H4 (cell line): ENCODE results near the gene INSC. TPM values are rescaled to one million over a fixed set of nuclear protein-coding genes. Genes with fewer than 3 reads are reported as not detected.

Experiments used
- DNase-seq: peaks from one replicate; pipeline ENCODE4 v3.0.0-alpha.2; 2015; ENCODE audit warnings: low spot score
- total RNA-seq: library from RNA; depleted of rRNA; stranded (reverse); fragments of >200 nt; shearing (Covaris generic); gene quantifications from 2 replicates; pipeline ENCODE4 v1.2.3, GENCODE V29; 2014

Gene INSC
- total RNA-seq, 1 experiment from 2014 or later, result not detected

- DNase-seq, result no peak
Observed at GRCh38 chr11:15146271-15147003, 31.7 kb downstream of the INSC start.

DNA sequence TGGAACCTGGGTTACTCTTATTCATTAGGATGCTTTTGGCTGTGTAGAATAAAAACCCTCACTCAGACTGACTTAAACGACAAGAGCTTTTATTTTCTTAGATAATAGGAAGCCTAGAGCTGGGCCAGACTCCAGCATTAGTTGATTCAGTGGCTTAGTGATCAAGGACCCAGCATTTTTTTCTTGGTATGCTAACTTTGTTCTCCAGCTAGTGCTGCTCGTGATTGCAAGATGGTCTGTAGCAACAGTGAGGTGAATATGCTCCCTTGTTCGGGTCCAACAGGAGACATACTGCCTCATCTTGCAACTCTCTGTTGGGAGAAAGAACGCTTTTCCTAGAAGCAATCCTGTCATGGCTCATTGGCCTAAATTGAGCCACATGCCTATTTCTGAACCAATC lies 33.4 kb downstream of the INSC start:
- DNase-seq, result no peak

DNA sequence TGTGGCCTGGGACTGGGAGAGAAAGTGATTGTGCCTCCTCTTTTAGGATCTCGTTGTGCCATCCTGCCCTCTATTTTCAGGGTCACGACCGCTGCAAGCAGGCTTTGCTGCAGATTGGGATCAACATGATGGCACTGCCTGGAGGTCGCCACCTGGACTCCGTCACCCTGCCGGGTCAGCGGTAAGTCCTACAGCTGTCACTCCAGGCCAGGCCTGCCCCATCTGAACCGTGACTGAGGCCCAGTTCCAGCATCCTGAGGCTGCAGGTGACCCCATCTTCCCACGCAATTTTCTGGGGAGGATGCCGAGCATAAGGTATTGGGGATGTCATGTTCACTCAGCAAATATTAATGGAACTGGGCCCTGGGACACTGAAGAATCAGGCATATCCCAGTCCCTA lies 34.3 kb downstream of the INSC start:
- no peak for DNase-seq

GRCh38 chr11:15150507-15150906 lies 35.8 kb downstream of the INSC start:
- no peak for DNase-seq

GRCh38 chr11:15153231-15153630 lies 38.5 kb downstream of the INSC start:
- DNase-seq, result no peak

DNA sequence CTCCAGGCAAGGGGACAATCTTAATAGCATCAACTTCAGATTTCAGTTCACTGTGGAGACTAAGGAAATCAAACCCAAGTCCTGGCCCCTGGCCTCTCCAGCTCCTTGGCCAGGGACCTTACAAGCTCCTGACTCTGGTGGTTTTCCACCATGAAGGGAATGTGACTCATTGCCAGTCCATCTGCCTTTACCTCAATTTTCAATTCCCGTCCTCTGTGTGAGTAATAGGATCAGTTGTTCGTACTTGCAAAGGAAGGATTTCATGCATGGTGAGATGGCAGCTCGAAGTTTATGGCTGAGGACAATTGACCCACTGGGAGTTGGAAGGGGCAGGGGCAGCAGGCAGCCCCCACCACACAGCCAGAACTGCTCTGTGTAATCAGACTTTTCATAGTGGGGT lies 42.5 kb downstream of the INSC start:
- DNase-seq, result peak; percentile 45

DNA sequence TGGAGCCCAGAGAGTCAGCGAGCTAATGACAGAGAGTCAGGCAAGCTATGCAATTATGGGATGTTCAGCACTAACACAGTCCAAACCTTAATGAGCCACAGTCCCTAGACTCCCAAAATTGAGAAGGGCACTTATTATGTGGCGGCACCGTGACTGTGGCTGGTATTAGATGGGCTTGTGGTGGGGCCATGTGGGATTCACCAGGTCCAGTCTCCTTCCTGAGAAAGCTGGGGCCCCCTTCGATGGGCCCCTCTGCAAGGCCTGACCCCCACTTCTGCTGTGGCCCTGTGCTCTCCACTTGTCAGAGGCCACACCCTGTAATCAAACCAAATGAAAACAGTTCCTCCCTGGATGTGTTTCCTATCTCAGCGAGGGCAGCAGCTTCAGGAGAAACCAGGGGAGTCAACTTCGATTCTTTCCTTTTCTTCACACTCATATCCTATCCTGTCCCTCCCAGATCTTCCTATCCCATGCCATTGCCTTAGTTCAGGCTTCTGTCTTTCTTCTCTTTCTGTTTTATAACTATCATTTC lies 42.9 kb downstream of the INSC start:
- no peak for DNase-seq

DNA sequence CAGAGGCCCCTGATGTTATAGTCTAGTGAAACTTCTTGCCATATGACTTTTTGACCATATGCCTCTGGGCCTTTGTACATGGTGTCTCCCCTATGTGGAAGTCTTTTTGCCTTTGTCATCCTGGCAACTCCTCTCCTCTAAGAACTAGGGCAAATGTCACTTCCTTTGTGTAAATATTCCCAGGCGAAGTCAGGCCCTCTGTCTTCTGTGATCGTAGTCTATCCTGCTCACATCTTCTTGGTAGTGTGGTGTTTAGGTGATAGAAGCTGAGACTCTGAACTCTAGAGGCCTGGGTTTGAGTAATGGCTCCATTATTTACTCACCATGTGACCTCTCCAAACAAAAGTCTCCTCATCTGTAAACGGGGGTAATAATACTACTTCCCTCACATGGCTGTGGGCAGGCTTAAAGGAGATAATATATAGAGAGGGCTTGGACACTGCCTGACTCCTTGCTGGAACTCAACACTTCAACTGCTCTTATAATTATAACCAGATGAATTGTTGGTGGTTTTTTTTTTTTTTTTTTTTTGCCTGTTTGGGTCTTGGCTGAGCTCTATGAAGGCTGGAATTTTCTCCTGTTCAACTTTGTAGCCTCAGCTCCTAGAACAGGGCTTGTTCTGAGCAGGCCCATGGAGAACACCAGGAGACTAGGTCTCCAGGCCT lies 43.8 kb downstream of the INSC start:
- peak; percentile 46 for DNase-seq

DNA sequence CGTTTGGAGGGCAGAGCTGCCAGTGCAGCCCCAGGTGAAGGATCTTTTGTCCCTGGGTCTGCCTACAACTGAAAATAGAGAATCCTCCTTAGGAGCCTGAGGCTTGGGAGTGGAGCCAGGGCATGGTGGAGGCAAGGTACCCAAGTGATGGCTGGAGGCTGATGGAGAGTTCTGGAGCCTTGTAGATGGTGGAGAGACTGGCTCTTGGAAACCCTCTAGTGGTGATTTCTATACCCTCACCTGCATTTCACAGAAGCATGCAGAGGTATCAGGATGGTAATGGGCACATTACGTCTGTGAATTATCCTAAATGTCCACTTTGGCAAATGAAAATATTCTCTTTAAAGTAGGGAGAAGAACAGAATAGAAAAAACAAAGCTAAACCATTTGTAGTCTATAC lies 44.4 kb downstream of the INSC start:
- DNase-seq, result peak; percentile 28

GRCh38 chr11:15161790-15162189 lies 47.1 kb downstream of the INSC start:
- peak; percentile 19 for DNase-seq

DNA sequence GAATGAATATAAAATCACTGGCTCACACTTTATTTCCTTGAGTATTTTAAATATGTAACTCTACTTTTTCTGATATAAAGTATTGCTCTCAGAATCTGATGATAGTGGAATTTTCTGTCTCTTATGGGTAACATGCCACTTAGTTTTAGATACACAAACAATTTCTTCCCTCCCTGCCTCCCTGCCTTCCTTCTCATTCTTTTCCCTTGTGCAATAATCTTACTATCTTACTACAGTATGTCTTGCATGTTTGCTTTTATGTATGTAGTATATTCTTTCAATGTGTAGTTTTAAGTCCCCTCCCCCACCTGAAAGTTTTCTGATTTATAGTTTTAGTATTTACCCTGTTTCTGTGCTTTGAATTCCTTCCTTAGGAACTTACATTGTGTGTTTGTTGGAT lies 48.4 kb downstream of the INSC start:
- DNase-seq, result no peak

- DNase-seq, result no peak
Observed at GRCh38 chr11:15166204-15166603, 51.5 kb downstream of the INSC start.

DNA sequence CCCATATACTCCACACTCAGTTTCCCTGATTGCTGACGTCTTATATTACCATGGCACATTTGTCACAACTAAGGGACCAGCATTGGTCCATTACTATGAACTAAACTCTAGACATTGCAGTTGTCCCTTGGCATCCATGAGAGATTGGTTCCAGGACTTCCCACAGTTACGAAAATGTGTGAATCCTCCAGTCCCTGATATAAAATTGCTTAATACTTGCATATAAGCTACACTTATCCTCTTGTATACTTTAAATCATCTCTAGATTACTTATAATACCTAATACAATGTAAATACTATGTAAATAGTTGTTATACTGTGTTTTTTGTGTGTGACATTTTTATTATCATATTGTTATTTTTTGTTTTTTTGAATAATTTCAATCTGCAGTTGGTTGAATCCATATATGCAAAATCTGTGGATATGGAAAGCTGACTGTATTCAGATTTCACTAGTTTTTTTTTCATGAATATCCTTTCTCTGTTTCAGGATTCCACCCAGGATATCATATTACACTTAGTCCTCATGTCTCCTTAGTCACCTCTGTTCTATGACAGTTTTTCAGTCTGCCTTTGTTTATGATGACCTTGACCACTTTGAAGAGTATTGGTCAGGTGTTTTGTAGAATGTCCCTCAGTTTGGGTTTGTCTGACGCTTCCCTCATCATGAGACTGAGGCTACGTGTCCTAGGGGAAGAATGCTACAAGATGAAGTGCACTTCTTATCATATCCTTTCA lies 55.3 kb downstream of the INSC start:
- DNase-seq, result no peak

- DNase-seq, result no peak
Observed at GRCh38 chr11:15170698-15171097, 56.0 kb downstream of the INSC start.

GRCh38 chr11:15171956-15172355 lies 57.2 kb downstream of the INSC start:
- no peak for DNase-seq

- DNase-seq, result no peak
Observed at GRCh38 chr11:15175831-15176230, 61.1 kb downstream of the INSC start.

DNA sequence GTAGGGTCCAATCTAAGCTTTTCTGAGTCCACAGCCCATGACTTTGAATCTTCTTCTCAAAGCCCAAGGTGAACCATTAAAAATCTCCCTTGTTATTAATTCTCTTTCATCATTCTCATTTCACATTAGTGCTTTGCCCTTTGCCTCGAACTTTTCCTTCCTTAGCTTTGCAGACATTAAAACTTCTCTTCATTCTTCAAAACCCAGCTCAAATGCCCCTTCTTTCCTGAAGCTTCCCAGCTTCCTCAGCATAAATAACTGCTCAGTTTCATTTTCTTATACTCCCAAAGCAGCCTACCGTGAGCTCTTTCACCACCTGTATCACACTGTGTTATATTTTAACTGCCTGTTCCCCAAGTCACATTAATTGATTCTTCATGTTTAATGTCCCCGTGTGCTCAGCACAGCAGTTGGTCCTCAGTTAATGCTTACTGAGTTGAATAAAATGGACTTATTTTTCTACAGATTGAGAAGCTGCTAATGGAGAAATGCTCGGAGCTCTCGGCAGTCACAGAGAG lies 62.0 kb downstream of the INSC start:
- DNase-seq, result no peak

GRCh38 chr11:15177491-15177890 lies 62.8 kb downstream of the INSC start:
- no peak for DNase-seq

DNA sequence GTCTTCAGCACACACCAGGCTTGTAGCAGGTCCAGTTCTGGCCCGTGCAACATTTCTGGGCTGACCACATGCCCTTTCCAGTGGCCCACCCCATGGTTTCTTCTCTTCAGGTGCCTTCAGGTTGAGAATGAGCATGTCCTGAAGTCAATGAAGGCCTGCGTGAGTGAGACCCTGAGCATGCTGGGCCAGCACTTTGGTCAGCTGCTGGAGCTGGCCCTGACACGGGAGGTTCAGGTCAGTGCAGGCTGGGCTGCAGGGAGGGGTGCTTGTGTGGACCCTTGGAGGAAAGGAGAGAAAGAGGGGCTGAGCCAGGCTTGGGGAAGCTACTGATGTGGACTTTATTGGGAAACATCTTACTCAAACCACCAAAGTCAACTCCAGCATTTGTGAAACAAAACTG lies 63.5 kb downstream of the INSC start:
- DNase-seq, result no peak

- no peak for DNase-seq
Observed at GRCh38 chr11:15179167-15179566, 64.4 kb downstream of the INSC start.

DNA sequence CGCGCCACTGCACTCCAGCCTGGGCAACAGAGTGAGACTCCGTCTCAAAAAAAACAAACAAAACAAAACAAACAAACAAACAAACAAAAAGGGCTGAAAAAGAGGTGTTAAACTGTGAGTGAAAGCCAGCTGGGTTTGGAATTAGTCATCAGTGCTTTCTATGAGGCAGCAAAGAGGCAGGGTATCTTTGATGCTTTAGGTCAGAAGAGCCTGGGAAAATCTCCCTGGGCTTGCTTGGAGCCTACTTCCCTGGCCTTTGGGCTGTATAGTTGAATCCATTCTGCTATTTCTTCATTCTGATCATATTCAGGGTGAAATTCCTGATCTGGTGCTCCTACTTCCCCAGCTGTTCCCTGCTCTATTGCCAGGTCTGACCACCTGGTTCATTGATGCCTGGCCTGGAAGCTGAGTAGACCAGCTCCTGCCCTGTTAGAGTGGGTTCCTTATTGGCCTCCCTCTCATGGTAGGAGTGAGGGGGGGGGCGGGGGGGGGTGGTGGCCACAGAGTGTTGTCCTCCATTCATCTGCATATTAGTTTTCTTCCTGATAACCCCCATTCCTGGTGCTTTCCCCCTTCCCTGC lies 65.6 kb downstream of the INSC start:
- DNase-seq, result no peak

DNA sequence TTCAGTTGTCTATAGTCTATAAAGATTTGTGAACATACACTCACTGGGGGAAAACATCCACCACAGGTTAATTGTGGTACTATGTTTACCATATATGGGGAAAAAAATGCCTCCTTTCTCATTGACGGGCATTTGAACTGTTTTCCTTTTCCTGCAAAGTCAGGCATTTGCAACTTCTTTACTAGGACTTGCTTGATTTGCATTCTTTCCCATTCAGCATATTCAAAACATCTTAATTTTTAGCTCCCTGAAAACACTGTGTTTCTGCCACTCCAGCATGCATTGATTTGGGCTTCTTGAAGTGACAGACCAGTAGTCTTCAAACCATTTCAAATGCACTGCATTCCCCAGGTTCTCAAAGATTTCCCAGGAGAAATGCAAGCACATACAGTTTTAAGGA lies 67.6 kb downstream of the INSC start:
- DNase-seq, result no peak
